HepG2 (cell line): ENCODE data around the gene ZCCHC10. TPM values are rescaled to one million over a fixed set of nuclear protein-coding genes. Genes with fewer than 3 reads are reported as not detected.
A peak's percentile ranks its signal among the peaks of the same experiment; 100 is the strongest.

ENCODE experiments used
- EED ChIP-seq: sonication (generic); formaldehyde crosslinking; IDR thresholded peaks from 2 replicates; pipeline ENCODE4 v1.5.0; 2020; ENCODE audit warnings: mild to moderate bottlenecking, missing genetic modification reagents
- HNF1B ChIP-seq: sonication (generic); formaldehyde crosslinking; IDR thresholded peaks from 2 replicates; pipeline ENCODE4 v1.5.1; 2020; ENCODE audit warnings: mild to moderate bottlenecking, moderate library complexity, missing genetic modification reagents
- KLF6 ChIP-seq: IDR thresholded peaks from 2 replicates; pipeline ENCODE4 v1.8.0; 2016; ENCODE audit warnings: missing biosample characterization, missing genetic modification reagents
- LCORL ChIP-seq, 2 experiments: fragments of 450-650 bp in 1 of 2; sonication (generic) in 1 of 2; formaldehyde crosslinking in 1 of 2; IDR thresholded peaks; 2 replicates each; pipeline versions ENCODE4 v1.5.0 to v1.6.1; 2017 to 2020; ENCODE audit warnings: antibody characterized with exemption in 1 of 2, missing genetic modification reagents in 1 of 2
- NR3C1 ChIP-seq: sonication (generic); formaldehyde crosslinking; IDR thresholded peaks from 2 replicates; pipeline ENCODE4 v1.4.0; 2020; ENCODE audit warnings: missing genetic modification reagents
- RAD21 ChIP-seq: fragments of 450-650 bp; formaldehyde crosslinking; IDR thresholded peaks from 2 replicates; pipeline ENCODE4 v1.5.0; 2020; ENCODE audit warnings: mild to moderate bottlenecking
- RBFOX2 ChIP-seq: fragments of 200-400 bp; formaldehyde crosslinking; IDR thresholded peaks from 2 replicates; pipeline ENCODE4 v1.6.1; 2017; ENCODE audit warnings: low read depth, mild to moderate bottlenecking, low read length
- TBX2 ChIP-seq: sonication (generic); formaldehyde crosslinking; IDR thresholded peaks from 2 replicates; pipeline ENCODE4 v1.5.0; 2020; ENCODE audit warnings: missing genetic modification reagents, mild to moderate bottlenecking, borderline replicate concordance
- ZFAT ChIP-seq: sonication (generic); formaldehyde crosslinking; conservative IDR thresholded peaks from 2 replicates; pipeline ENCODE4 v1.8.1; 2023; ENCODE audit warnings: missing genetic modification reagents, inconsistent platforms
- ZNF138 ChIP-seq: sonication (generic); formaldehyde crosslinking; IDR thresholded peaks from 2 replicates; pipeline ENCODE4 v1.5.0; 2020; ENCODE audit warnings: mild to moderate bottlenecking, low read depth, missing genetic modification reagents
- ZNF205 ChIP-seq: IDR thresholded peaks from 2 replicates; pipeline ENCODE4 v1.6.1; 2018; ENCODE audit warnings: missing biosample characterization, missing genetic modification reagents
- ZNF292 ChIP-seq: sonication (generic); formaldehyde crosslinking; IDR thresholded peaks from 2 replicates; pipeline ENCODE4 v1.8.1; 2022; ENCODE audit warnings: mild to moderate bottlenecking, low read depth, missing genetic modification reagents, borderline replicate concordance
- ZNF556 ChIP-seq: sonication (generic); formaldehyde crosslinking; IDR thresholded peaks from 2 replicates; pipeline ENCODE4 v1.4.0; 2020; ENCODE audit warnings: mild to moderate bottlenecking, missing genetic modification reagents, borderline replicate concordance
- ZNF772 ChIP-seq: sonication (generic); formaldehyde crosslinking; IDR thresholded peaks from 2 replicates; pipeline ENCODE4 v1.5.0; 2020; ENCODE audit warnings: mild to moderate bottlenecking, missing genetic modification reagents
- ZNF776 ChIP-seq: sonication (generic); formaldehyde crosslinking; IDR thresholded peaks from 2 replicates; pipeline ENCODE4 v1.4.0; 2020; ENCODE audit warnings: mild to moderate bottlenecking, missing genetic modification reagents
- polyA plus RNA-seq, 8 experiments: library from polyadenylated mRNA; depleted of rRNA in 3 of 8; stranded (reverse) in 7 of 8; unstranded in 1 of 8; fragments of >200 nt; fragmentation: Illumina TruSeq in 4 of 8; extraction: Trizol in 4 of 8; gene quantifications; 2 replicates each; pipeline versions ENCODE4 v1.2.1 to v1.2.3, GENCODE V29; 2011 to 2016; ENCODE audit warnings: low read depth in 4 of 8, missing spikeins in 1 of 8, mixed read lengths in 1 of 8; ENCODE audit not compliant: insufficient read depth in 1 of 8
- total RNA-seq, 5 experiments: library from RNA; depleted of rRNA; stranded (reverse); fragments of >200 nt; fragmentation: Illumina TruSeq; extraction: Trizol; gene quantifications; 2 replicates each; pipeline ENCODE4 v1.2.3, GENCODE V29; 2016; ENCODE audit warnings: low read depth in 1 of 5
- TF ChIP-seq, protein P1 (sequence below): sonication (generic); formaldehyde crosslinking; IDR thresholded peaks from 2 replicates; pipeline ENCODE4 v1.8.0; 2022; ENCODE audit warnings: mild to moderate bottlenecking, missing genetic modification reagents, moderate library complexity
- TF ChIP-seq, protein P2 (sequence below): sonication (generic); formaldehyde crosslinking; IDR thresholded peaks from 2 replicates; pipeline ENCODE4 v1.9.0; 2022; ENCODE audit warnings: missing genetic modification reagents, mild to moderate bottlenecking, borderline replicate concordance
- TF ChIP-seq, protein P3 (sequence below): IDR thresholded peaks from 2 replicates; pipeline ENCODE4 v1.6.1; 2016; ENCODE audit warnings: missing genetic modification reagents, missing compliant biosample characterization
- TF ChIP-seq, protein P4 (sequence below): sonication (generic); formaldehyde crosslinking; IDR thresholded peaks from 2 replicates; pipeline ENCODE4 v1.4.0; 2020; ENCODE audit warnings: low read depth, missing genetic modification reagents

Gene ZCCHC10
- total and polyA plus RNA-seq, 2 of the 13 experiments (the other 11 are each of a cell fraction or from before 2014, with no cell fraction given) = 40.7 to 48.2 TPM

DNA sequence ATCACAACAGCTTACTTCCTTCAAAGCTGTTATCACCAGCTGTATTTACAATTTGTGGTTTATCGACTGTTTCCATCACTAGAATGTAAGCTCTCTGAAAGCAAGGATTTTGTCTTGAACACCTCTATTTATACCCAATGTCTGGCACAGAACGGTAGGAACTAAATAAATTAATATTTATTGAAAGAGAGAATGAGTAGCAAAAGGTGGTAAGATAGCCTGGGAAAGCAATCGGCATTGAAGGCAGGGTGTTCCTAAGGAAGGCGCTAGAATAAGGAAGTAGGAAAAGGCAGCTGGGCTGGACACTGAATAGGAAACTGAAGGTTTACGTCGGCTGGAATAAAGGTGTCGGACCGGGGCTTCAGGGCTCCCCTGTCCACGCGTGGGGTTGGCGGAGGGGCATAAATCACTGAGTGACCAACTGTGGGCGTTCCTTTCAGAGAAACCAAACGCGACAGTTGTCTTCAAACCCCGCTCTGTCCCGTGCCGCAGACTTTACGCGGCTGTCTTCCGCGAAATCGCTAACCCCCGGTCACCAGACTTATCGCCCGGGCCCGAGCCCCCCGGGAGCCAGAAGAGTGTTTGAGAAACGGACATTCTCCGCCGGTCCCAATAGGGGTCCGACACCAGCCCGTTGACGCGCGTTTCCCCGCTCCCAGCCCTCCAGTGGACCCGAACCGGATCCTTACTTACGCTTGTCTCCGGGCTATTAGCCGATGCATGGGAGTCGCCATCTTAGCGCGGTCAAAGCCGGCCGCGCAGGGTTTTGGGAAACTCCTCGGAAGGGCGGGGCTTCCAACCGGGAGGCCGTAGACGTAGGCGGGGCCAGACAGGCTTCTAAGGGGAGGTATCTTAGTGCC, at the start of gene ZCCHC10 (continued):
- TF ChIP-seq, protein P1, sequence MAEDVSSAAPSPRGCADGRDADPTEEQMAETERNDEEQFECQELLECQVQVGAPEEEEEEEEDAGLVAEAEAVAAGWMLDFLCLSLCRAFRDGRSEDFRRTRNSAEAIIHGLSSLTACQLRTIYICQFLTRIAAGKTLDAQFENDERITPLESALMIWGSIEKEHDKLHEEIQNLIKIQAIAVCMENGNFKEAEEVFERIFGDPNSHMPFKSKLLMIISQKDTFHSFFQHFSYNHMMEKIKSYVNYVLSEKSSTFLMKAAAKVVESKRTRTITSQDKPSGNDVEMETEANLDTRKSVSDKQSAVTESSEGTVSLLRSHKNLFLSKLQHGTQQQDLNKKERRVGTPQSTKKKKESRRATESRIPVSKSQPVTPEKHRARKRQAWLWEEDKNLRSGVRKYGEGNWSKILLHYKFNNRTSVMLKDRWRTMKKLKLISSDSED (CRISPR knock-in tag) = no peak
- 0 out of 2 replicates have a peak, but pooled peaks have one; percentile 37 for TF ChIP-seq ZNF205 (CRISPR knock-in tag)
- 0 out of 2 replicates have a peak, but pooled peaks have one; percentile 22 for TF ChIP-seq ZNF138
- TF ChIP-seq, protein P2, sequence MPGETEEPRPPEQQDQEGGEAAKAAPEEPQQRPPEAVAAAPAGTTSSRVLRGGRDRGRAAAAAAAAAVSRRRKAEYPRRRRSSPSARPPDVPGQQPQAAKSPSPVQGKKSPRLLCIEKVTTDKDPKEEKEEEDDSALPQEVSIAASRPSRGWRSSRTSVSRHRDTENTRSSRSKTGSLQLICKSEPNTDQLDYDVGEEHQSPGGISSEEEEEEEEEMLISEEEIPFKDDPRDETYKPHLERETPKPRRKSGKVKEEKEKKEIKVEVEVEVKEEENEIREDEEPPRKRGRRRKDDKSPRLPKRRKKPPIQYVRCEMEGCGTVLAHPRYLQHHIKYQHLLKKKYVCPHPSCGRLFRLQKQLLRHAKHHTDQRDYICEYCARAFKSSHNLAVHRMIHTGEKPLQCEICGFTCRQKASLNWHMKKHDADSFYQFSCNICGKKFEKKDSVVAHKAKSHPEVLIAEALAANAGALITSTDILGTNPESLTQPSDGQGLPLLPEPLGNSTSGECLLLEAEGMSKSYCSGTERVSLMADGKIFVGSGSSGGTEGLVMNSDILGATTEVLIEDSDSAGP (CRISPR knock-in tag) = peak; percentile 61; the same call in 1 of the 2 replicates
- TF ChIP-seq NR3C1 (CRISPR knock-in tag) = no peak
- TF ChIP-seq TBX2 (CRISPR knock-in tag) = peak; percentile 58
- TF ChIP-seq ZNF292 (CRISPR knock-in tag) = 0 out of 2 replicates have a peak, but pooled peaks have one; percentile 25
- TF ChIP-seq HNF1B (CRISPR knock-in tag) = peak; percentile 83; the same call in 1 of the 2 replicates
- peak; percentile 81 for TF ChIP-seq RBFOX2
- TF ChIP-seq, protein P3, sequence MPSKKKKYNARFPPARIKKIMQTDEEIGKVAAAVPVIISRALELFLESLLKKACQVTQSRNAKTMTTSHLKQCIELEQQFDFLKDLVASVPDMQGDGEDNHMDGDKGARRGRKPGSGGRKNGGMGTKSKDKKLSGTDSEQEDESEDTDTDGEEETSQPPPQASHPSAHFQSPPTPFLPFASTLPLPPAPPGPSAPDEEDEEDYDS = peak; percentile 94
- TF ChIP-seq KLF6 = no peak
- 0 out of 2 replicates have a peak, but pooled peaks have one; percentile 61 for TF ChIP-seq ZNF776
- peak; percentile 87 for TF ChIP-seq ZNF772
- no peak for TF ChIP-seq LCORL (IDR thresholded peaks at IDR 0.05)
- TF ChIP-seq LCORL (CRISPR knock-in tag; IDR thresholded peaks at IDR 0.05) = peak; percentile 25; the same call in 1 of the 2 replicates
- TF ChIP-seq ZNF556 (CRISPR knock-in tag) = 0 out of 2 replicates have a peak, but pooled peaks have one; percentile 47
- peak; percentile 24; the same call in 1 of the 2 replicates for TF ChIP-seq RAD21
- TF ChIP-seq ZFAT (CRISPR knock-in tag) = 0 out of 2 replicates have a peak, but pooled peaks have one; percentile 41
- 0 out of 2 replicates have a peak, but pooled peaks have one; percentile 65 for TF ChIP-seq EED (CRISPR knock-in tag)
- TF ChIP-seq, protein P4, sequence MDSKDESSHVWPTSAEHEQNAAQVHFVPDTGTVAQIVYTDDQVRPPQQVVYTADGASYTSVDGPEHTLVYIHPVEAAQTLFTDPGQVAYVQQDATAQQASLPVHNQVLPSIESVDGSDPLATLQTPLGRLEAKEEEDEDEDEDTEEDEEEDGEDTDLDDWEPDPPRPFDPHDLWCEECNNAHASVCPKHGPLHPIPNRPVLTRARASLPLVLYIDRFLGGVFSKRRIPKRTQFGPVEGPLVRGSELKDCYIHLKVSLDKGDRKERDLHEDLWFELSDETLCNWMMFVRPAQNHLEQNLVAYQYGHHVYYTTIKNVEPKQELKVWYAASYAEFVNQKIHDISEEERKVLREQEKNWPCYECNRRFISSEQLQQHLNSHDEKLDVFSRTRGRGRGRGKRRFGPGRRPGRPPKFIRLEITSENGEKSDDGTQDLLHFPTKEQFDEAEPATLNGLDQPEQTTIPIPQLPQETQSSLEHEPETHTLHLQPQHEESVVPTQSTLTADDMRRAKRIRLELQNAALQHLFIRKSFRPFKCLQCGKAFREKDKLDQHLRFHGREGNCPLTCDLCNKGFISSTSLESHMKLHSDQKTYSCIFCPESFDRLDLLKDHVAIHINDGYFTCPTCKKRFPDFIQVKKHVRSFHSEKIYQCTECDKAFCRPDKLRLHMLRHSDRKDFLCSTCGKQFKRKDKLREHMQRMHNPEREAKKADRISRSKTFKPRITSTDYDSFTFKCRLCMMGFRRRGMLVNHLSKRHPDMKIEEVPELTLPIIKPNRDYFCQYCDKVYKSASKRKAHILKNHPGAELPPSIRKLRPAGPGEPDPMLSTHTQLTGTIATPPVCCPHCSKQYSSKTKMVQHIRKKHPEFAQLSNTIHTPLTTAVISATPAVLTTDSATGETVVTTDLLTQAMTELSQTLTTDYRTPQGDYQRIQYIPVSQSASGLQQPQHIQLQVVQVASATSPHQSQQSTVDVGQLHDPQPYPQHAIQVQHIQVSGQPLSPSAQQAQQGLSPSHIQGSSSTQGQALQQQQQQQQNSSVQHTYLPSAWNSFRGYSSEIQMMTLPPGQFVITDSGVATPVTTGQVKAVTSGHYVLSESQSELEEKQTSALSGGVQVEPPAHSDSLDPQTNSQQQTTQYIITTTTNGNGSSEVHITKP (CRISPR knock-in tag) = 0 out of 2 replicates have a peak, but pooled peaks have one; percentile 40
